Stimulated activated CD4-positive, alpha-beta T cell treated with anti-CD3 and anti-CD28 coated beads, Interleukin-1b, Interleukin-23, amount 100 ng/mL, for 24 hours (primary cell): Measurements from ENCODE around the gene UROC1.
"Not testable (repeated sequence)": the region's sequence is repeated elsewhere in the genome, so short reads cannot be mapped to it uniquely, and the experiment has no call there.

Experiments used
- DNase-seq, 4 experiments: peaks; one replicate each; pipeline ENCODE4 v3.0.0-alpha.2; 2020; ENCODE audit warnings: low read depth in 4 of 4, low spot score in 1 of 4

UROC1 gene

DNA sequence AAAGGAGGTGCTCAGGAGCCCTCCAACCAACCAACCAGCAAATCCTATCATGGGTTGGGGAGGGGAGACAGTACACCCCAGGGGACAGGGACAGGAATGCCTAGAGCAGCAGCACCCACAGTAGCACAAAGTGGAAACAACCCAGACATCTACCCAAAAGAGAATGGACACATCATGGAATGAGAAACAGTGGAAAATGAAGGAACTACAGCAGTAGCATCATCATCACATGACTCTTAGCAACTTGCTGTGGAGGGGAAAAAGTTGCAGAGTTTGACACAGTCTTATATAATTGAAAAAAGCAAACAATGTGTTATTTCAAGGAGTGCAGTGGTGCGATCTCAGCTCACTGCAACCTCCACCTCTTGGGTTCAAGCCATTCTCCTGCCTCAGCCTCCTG, 30.1 kb upstream of the UROC1 start:
- DNase-seq, result no peak

GRCh38 chr3:126546549-126547239, 29.1 kb upstream of the UROC1 start:
- DNase-seq, result no peak

DNA sequence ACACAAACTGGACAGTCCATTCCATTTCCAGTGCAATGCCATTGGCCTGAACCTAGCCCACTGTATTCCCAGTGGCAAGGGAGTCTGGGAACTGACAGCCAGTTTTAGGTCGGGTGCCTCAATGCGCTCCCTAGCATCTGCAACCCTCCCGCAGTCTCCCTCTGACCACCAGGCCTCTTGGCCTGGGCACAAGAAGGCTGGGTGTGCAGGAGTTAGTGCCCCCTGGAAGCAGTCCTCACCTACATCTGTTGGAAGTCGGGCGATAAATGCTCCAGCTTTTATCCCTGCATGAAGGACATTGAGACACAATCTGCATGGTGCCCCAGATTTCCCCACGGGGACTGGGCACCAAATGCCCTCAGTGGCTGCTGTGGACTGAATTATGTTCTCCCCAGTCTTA, 28.4 kb upstream of the UROC1 start:
- no peak for DNase-seq

DNA sequence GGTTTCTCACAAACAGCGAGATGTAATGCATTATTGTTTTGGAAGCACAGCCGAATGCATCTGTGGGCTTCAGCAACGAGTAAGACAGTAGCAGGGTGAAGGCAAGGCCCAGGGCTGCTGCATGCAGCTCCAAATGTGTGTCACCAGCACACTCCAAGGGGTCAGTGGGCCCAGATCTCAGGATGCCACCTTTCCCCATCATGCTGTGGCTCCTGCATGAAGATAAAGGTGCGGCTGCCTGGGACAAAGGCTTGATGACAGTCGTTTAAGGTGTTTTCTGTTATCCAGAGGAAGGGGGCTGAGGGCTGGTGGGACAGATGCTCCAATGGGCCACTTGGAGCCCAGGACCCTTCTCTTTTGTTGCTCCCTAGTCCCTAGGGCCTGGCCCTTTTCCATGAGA, 28.0 kb upstream of the UROC1 start:
- no peak for DNase-seq

DNA sequence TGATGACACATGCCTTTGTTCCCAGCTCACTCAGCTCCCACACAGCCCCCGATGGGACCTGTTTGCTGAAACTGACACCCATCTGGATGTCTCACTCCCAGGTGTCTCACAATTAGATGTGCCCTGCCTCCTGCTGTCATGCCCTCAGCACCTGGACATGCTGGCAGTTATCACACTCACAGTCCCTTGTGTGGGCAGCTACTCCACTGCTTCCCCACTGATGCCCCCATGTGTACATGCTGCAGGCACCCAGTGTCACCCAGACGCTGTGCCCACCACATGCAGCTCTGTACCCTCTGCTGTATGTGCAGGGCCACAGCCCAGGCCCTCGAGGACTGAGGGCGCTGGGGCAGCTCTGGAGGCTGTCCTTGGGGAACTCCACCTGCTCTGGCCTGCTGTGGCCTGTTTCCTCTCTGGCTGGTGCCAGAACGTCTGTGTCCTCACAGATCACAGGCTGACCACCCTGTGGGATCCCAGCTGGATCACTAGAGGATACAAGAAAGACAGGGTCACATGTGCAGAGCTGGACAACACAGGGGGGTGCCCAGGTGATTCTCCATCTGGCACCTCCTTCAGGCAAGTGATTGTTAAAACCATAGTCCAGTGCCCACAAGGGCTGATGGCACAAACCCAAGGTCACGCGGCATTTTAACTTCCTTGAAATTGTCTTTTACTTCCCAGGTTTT, 27.2 kb upstream of the UROC1 start:
- DNase-seq, result no peak

DNA sequence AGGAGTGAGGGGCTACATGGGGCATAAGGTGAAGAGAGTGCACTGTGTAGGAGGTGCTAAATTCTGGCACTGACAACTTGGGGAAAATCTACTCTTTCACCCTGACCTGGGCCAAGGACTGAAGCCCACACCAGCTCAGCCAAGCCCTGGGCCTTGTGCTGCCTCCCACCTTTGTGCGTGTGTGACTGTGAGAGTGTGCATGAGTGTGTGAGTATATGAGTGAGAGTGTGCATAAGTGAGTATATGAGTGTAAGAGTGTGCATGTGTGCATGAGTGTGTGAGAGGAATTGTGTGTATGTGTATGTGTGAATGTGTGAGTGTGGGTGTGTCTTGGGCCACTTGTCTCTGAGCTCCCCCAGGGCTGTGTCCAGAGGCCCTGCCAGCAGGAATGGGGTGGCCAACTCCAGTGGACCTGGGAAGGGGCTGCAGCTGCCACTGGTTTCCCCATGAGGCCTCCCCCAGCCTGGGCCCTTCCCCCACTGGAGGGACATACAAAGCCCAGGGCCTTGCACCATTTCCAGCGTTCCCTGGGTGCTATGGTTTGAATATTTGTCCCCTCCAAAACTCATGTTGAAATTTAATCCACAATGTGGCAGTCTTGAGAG, 26.0 kb upstream of the UROC1 start:
- DNase-seq, result no peak

DNA sequence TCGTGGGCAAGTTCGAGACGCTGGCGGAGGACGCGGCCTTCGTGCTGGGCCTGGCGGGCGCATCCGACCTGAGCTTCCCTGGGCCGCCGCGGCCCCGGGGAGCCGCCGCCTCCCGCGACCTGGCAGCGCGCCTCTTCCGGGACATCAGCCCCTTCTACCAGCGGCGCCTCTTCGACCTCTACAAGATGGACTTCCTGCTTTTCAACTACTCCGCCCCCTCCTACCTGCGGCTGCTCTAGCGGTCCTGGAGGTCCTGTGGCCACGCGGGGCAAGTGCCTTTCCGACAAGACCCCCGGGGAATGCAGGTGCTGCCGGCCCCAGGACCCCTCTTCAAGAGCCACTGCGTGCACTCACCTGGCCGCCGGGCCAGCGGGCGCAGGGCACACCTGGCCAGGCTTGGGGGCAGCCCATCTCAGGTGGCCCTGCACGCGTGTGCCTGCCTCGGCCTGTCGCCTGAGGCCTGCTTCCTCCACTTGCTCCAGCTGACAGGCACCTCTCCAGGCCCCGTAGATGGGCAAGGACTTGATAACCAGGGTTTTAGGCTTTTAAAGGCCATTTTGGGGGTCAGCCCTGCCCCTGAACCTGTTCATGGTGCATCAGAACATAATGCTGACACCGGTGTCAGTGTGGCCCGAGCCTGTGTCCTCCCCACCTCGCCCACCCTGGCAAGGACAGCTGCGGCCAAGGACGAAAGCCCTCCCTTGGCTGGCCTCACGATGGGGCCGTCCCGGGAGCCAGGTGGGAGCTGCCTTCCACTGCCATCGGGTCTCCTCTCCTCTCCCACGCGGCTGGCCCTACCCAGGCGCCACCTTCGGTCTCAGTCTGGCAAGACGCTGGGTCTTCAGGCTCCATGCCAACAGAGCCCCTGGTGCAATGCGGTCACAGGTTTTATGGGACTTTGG, 25.0 kb upstream of the UROC1 start:
- DNase-seq, result no peak

- DNase-seq, result no peak
Measured at GRCh38 chr3:126541628-126542339, 24.2 kb upstream of the UROC1 start.

DNA sequence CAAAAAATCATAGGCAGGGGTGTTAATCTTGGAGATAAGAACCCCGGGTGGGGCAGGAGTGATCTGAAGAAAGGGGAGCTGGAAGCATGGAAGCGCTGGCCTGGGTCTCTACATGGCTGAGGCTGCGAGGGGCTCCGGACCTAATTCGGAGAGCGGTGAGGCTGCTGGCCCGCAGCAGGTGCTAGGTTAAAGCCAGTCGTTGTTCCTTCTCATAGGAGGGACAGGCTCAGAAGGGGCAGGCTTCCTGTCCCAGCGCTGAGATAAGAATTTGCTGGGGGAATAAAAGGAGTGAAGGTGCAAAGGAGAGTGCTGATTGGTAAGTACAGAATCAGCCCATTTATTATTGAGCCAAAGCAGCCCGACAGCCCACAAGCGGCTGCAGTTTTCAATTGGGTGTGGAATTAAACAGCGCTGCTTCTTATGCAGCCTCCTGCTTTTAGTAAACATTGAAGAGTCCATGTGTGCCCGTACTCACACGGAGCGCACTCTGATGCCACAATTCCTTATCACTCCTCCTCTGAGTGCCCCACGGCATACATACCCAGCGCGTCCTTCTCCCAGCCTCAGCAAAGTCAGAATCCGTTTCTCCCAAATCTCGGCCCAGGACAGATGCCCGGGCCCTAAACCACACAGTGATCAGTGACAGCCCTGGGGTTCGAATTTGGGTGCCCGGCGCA, 23.5 kb upstream of the UROC1 start:
- no peak for DNase-seq

- DNase-seq, result no peak
Measured at GRCh38 chr3:126540342-126540849, 22.8 kb upstream of the UROC1 start.

- no peak for DNase-seq
Measured at GRCh38 chr3:126539558-126540250, 22.1 kb upstream of the UROC1 start.

DNA sequence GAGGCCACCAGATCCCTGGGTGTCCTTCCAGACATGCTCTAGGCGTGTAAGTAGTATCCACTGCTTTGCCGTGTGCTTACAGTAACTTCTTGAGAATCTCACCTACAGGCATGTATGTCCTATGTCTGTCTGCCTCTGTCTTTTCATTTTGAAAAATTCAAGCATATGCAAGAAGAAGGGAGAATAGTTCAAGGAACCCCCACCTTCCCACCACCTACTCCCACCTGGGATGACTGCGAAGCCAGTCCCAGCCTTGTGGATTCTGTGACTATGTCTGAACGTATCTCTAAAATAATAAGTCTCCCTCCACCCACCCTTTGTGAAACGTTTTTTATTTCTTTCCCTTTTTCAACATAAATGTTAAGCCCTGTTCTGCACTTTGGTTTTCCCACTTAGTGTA, 21.4 kb upstream of the UROC1 start:
- DNase-seq, result no peak

- no peak for DNase-seq
Measured at GRCh38 chr3:126538316-126538715, 20.7 kb upstream of the UROC1 start.

DNA sequence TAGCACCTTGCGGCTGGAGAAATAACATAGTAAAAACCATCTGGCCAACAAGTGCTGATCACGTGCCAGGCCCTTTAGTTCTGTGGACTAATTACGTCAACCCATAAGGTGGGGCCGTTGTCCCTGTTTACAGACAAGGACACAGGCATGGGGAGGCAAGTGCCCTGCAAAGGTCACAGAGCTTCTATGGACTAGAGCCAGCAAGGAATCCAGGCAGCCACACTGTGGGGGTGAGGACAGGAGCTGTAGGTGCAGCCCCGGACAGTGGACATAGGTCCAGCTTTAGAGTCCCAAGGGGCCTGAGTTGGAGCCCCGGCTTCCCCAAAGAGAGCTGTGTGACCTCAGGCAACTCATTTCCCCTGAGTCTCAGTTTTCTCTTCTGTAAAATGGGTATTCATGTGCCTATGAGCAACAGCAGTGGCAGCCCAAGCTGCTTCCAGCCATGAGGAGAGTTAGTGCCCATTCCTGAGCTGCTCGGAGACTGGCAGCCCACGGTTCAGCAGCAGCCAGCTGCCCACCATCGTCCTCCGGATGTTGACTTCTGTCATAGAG, 20.2 kb upstream of the UROC1 start:
- DNase-seq, result no peak

- no peak for DNase-seq
Measured at GRCh38 chr3:126537116-126537729, 19.6 kb upstream of the UROC1 start.

- DNase-seq, result no peak
Measured at GRCh38 chr3:126536126-126536525, 18.6 kb upstream of the UROC1 start.

DNA sequence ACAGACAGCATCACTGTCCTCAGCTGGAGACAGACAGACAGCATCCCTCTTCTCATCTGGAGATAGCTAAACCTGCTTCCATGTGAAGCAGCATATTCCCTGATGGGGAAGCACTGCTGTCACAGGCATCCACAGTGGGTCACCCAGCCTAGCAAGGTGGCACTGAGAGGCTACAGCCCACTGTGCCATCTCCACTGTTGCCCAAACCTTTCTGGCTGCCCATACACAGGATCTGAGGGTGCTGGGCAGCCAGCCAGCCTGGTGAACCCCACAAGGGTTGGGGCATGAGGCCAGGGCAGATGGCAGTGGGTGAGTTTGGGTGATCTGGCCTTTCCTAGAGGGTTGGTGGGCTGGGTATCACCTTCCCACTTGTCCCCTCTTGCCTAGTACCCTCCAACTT, 18.1 kb upstream of the UROC1 start:
- DNase-seq, result no peak

DNA sequence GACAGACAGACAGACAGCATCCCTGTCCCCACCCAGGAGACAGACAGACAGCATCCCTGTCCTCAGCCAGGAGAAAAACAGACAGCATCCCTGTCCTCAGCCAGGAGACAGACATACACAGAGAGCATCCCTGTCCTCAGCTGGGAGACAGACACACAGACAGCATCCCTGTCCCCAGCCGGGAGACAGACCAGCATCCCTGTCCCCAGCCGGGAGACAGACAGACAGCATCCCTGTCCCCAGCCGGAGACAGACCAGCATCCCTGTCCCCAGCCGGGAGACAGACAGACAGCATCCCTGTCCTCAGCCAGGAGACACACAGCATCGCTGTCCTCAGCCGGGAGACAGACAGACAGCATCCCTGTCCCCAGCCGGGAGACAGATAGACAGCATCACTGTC, 17.1 kb upstream of the UROC1 start:
- not testable (repeated sequence) for DNase-seq

DNA sequence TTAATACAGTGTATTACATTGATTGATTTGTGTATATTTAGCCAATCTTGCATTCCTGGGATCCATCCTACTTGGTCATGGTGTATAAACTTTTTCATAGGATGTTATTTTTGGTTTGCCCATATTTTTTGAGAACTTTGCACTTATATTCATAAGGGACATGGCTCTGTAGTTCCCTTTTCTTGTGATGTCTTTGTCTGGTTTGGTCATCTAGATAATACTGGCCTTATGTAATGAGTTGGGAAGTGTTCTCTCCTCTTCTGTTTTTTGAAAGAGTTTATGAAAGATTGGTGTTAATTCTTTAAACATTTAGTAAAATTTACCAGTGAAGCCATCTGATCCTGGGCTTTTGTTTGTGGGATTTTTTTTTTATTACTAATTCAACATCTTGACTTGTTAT, 15.9 kb upstream of the UROC1 start:
- no peak for DNase-seq
